Skeletal muscle satellite cell (primary cell): ENCODE data around the gene DIDO1. TPM values are rescaled to one million over a fixed set of nuclear protein-coding genes. Genes with fewer than 3 reads are reported as not detected.

Experiments used
- small RNA-seq: library from RNA; depleted of rRNA; stranded (forward); fragments of <200 nt; gene quantifications from one replicate; pipeline ENCODE3, GENCODE V24; 2012

The DIDO1 gene

Small RNAs within 50 kb of the gene (small RNA-seq; reads per million reads assigned to genes)
- gene DPH3P1 = not detected
